ENCODE results near the gene STK11IP. TPM values are rescaled to one million over a fixed set of nuclear protein-coding genes. Genes with fewer than 3 reads are reported as not detected.

STK11IP gene
- total RNA-seq, 2 experiments from 2014 or later, result 23.9 to 27.2 TPM

- peaks cover 29 to 32% of the 10 kb centered on the region in 2 experiments for H3K27me3 ChIP-seq (ENCODE audit: control insufficient read depth in 1 of 2, insufficient read depth in 2 of 2, low read length in 2 of 2)
- no peak overlapping the region for H3K4me3 ChIP-seq (ENCODE audit: low read length)
- Mint-ChIP-seq H3K27ac (no peak overlapping the region), H3K36me3 (ENCODE audit: low read depth) (no peaks in the 10 kb centered on the region), H3K4me3 (no peak overlapping the region), H3K27me3 (peaks cover 52% of the 10 kb centered on the region), H3K9me3 (no peaks in the 10 kb centered on the region), H3K4me1 (ENCODE audit: low read depth) (no peaks in the 10 kb centered on the region)
- intact Hi-C loops (cut with DNase I, micrococcal nuclease), result no loop called here
- H3K36me3 ChIP-seq (ENCODE audit: insufficient read depth, low read length), result no peaks in the 10 kb centered on the region
- ChIA-PET POLR2A (no interaction called here), CTCF (no interaction called here)
- ATAC-seq (ENCODE audit: poor library complexity) (no peak), DNase-seq (no peak)
- H3K27ac ChIP-seq (ENCODE audit: low read depth in 1 of 2, low read length in 2 of 2), result no peak overlapping the region
- H3K4me1 ChIP-seq (ENCODE audit: insufficient read depth, low read length), result peaks cover 8% of the 10 kb centered on the region
- H3K9me3 ChIP-seq (ENCODE audit: control insufficient read depth in 1 of 2, insufficient read depth in 1 of 2, low read length in 2 of 2), result peaks cover 0 to 4% of the 10 kb centered on the region in 2 experiments
- no peak for TF ChIP-seq CTCF (IDR thresholded peaks at IDR 0.05)
Measured at GRCh38 chr2:219574484-219575311, 23.0 kb upstream of the STK11IP start.

GRCh38 chr2:219575566-219576504 lies 21.8 kb upstream of the STK11IP start:
- no peak overlapping the region for H3K27ac Mint-ChIP-seq
- TF ChIP-seq CTCF (IDR thresholded peaks at IDR 0.05), result no peak
- no peak overlapping the region for H3K27ac ChIP-seq (ENCODE audit: low read depth in 1 of 2, low read length in 2 of 2)
- H3K4me1 ChIP-seq (ENCODE audit: insufficient read depth, low read length), result peaks cover 6% of the 10 kb centered on the region
- no peaks in the 10 kb centered on the region for H3K9me3 Mint-ChIP-seq
- DNase-seq (no peak), ATAC-seq (ENCODE audit: poor library complexity) (no peak)
- no peak overlapping the region for H3K4me3 ChIP-seq (ENCODE audit: low read length)
- peaks cover 21 to 25% of the 10 kb centered on the region in 2 experiments for H3K27me3 ChIP-seq (ENCODE audit: control insufficient read depth in 1 of 2, insufficient read depth in 2 of 2, low read length in 2 of 2)
- CTCF ChIA-PET, result no interaction called here
- H3K4me1 Mint-ChIP-seq (ENCODE audit: low read depth), result no peaks in the 10 kb centered on the region
- intact Hi-C loops (cut with DNase I, micrococcal nuclease), result no loop called here
- H3K36me3 ChIP-seq (ENCODE audit: insufficient read depth, low read length), result no peaks in the 10 kb centered on the region
- H3K4me3 Mint-ChIP-seq, result peak overlapping the region; percentile 23
- H3K36me3 Mint-ChIP-seq (ENCODE audit: low read depth), result no peaks in the 10 kb centered on the region
- POLR2A ChIA-PET, result no interaction called here
- H3K27me3 Mint-ChIP-seq, result peaks cover 48% of the 10 kb centered on the region
- H3K9me3 ChIP-seq (ENCODE audit: control insufficient read depth in 1 of 2, insufficient read depth in 1 of 2, low read length in 2 of 2), result no peaks in the 10 kb centered on the region

GRCh38 chr2:219576505-219577388 lies 20.9 kb upstream of the STK11IP start:
- Mint-ChIP-seq H3K27me3 (peaks cover 45% of the 10 kb centered on the region), H3K36me3 (ENCODE audit: low read depth) (no peaks in the 10 kb centered on the region), H3K9me3 (no peaks in the 10 kb centered on the region), H3K27ac (no peak overlapping the region), H3K4me3 (no peak overlapping the region), H3K4me1 (ENCODE audit: low read depth) (no peaks in the 10 kb centered on the region)
- H3K36me3 ChIP-seq (ENCODE audit: insufficient read depth, low read length), result no peaks in the 10 kb centered on the region
- no peak for ATAC-seq (ENCODE audit: poor library complexity)
- no peak for TF ChIP-seq CTCF (IDR thresholded peaks at IDR 0.05)
- intact Hi-C loops (cut with DNase I, micrococcal nuclease), result no loop called here
- no peak overlapping the region for H3K27ac ChIP-seq (ENCODE audit: low read depth in 1 of 2, low read length in 2 of 2)
- no peaks in the 10 kb centered on the region for H3K4me1 ChIP-seq (ENCODE audit: insufficient read depth, low read length)
- H3K9me3 ChIP-seq (ENCODE audit: control insufficient read depth in 1 of 2, insufficient read depth in 1 of 2, low read length in 2 of 2), result no peaks in the 10 kb centered on the region
- ChIA-PET CTCF (no interaction called here), POLR2A (no interaction called here)
- no peak for DNase-seq
- no peak overlapping the region for H3K4me3 ChIP-seq (ENCODE audit: low read length)
- H3K27me3 ChIP-seq (ENCODE audit: control insufficient read depth in 1 of 2, insufficient read depth in 2 of 2, low read length in 2 of 2), result peaks cover 15 to 21% of the 10 kb centered on the region in 2 experiments
